Endothelial cell of umbilical vein (primary cell): ENCODE measurements around the gene TEX35. TPM values are rescaled to one million over a fixed set of nuclear protein-coding genes. Genes with fewer than 3 reads are reported as not detected.

Experiments used
- BruUV-seq: library from RNA; stranded (reverse); fragments of 400-500 nt; replicated peaks from 2 replicates; lab custom pipeline; 2021; lab: Mats Ljungman, UMichigan
- CTCF ChIA-PET: fragments of 300-600, 350-600 bp; sonication (Branson Sonifier 250); formaldehyde crosslinking; loops from one replicate; lab custom pipeline; 2021; ENCODE audit warnings: antibody characterized with exemption, inconsistent platforms; lab: Charles Lee
- POLR2A ChIA-PET: fragments of 300-600, 350-600 bp; sonication (Branson Sonifier 250); formaldehyde crosslinking; loops from one replicate; lab custom pipeline; 2021; ENCODE audit warnings: antibody characterized with exemption, inconsistent platforms; lab: Charles Lee
- DNase-seq: peaks from one replicate; pipeline ENCODE4 v3.0.0-alpha.2; 2011; ENCODE audit warnings: low read depth, low spot score
- FAIRE-seq: peaks from 2 replicates; lab custom pipeline; 2011; peaks lifted over from hg19 to GRCh38; lab: Jason Lieb, UNC
- H2AFZ ChIP-seq: 2 replicates; pipeline ENCODE4 v1.6.0; 2012; ENCODE audit warnings: low read depth, low read length, control low read depth, inconsistent platforms
- H3K27ac ChIP-seq: 2 replicates; pipeline ENCODE4 v1.5.1; 2011; ENCODE audit warnings: low read depth, mild to moderate bottlenecking, control low read depth, low read length, moderate library complexity; ENCODE audit not compliant: insufficient read depth
- H3K27me3 ChIP-seq, 2 experiments: 2 replicates each; pipeline versions ENCODE4 v1.6.0 to v1.6.1; 2011; ENCODE audit warnings: low read length in 2 of 2, mixed read lengths in 1 of 2; ENCODE audit not compliant: control insufficient read depth in 2 of 2, insufficient read depth in 2 of 2
- H3K36me3 ChIP-seq, 2 experiments: 2 replicates in 1 of 2; 3 replicates in 1 of 2; pipeline ENCODE4 v1.5.1; 2011; ENCODE audit warnings: low read length in 2 of 2, mild to moderate bottlenecking in 1 of 2, moderate library complexity in 1 of 2; ENCODE audit not compliant: control insufficient read depth in 2 of 2, insufficient read depth in 2 of 2; ENCODE audit errors: extremely low read depth in 1 of 2
- H3K4me1 ChIP-seq: 3 replicates; pipeline ENCODE4 v1.5.1; 2011; ENCODE audit warnings: mild to moderate bottlenecking, low read length; ENCODE audit not compliant: control insufficient read depth, insufficient read depth; ENCODE audit errors: extremely low read depth
- H3K4me2 ChIP-seq: 2 replicates; pipeline ENCODE4 v1.6.1; 2011; ENCODE audit warnings: low read length, control low read depth, mixed read lengths; ENCODE audit not compliant: insufficient read depth
- H3K4me3 ChIP-seq, 3 experiments: fragments of 200-600 bp in 1 of 3; sonication (generic), shearing (Covaris generic) in 1 of 3; replicated peaks in 1 of 3; 2 replicates each; pipeline ENCODE4 v1.5.1; 2011 to 2016; ENCODE audit warnings: control low read depth in 3 of 3, low read length in 3 of 3, mild to moderate bottlenecking in 2 of 3, inconsistent platforms in 1 of 3, low read depth in 1 of 3, moderate library complexity in 1 of 3; ENCODE audit not compliant: insufficient read depth in 1 of 3
- H3K79me2 ChIP-seq: 2 replicates; pipeline ENCODE4 v1.6.0; 2012; ENCODE audit warnings: low read length, inconsistent platforms; ENCODE audit not compliant: control insufficient read depth, insufficient read depth
- H3K9ac ChIP-seq: replicated peaks from 2 replicates; pipeline ENCODE3; 2011; ENCODE audit warnings: low read length, control low read depth; ENCODE audit not compliant: insufficient read depth; ENCODE audit errors: extremely low read depth
- H3K9me1 ChIP-seq: replicated peaks from 3 replicates; pipeline ENCODE4 v1.6.0; 2011; ENCODE audit warnings: mild to moderate bottlenecking, low read length; ENCODE audit not compliant: control insufficient read depth, insufficient read depth; ENCODE audit errors: extremely low read depth
- H3K9me3 ChIP-seq: replicated peaks from 2 replicates; pipeline ENCODE4 v1.5.1; 2012; ENCODE audit warnings: low read length, inconsistent platforms; ENCODE audit not compliant: control insufficient read depth, insufficient read depth
- H4K20me1 ChIP-seq: replicated peaks from 2 replicates; pipeline ENCODE3; 2011; ENCODE audit warnings: mild to moderate bottlenecking, low read length; ENCODE audit not compliant: control insufficient read depth, insufficient read depth; ENCODE audit errors: extremely low read depth
- EZH2 ChIP-seq: IDR thresholded peaks from 2 replicates; pipeline ENCODE4 v1.6.1; 2012; ENCODE audit warnings: borderline replicate concordance, low read depth, mild to moderate bottlenecking, moderate library complexity, low read length, inconsistent platforms; ENCODE audit not compliant: severe bottlenecking
- FOS ChIP-seq: IDR thresholded peaks from 2 replicates; pipeline ENCODE4 v1.6.1; 2011; ENCODE audit warnings: mild to moderate bottlenecking, low read length, moderate library complexity, borderline replicate concordance; ENCODE audit not compliant: insufficient read depth
- GATA2 ChIP-seq: IDR thresholded peaks from 2 replicates; pipeline ENCODE4 v1.7.0; 2011; ENCODE audit warnings: low read depth, mild to moderate bottlenecking, moderate library complexity, mixed read lengths, low read length; ENCODE audit not compliant: insufficient read length, insufficient read depth
- JUN ChIP-seq: IDR thresholded peaks from 2 replicates; pipeline ENCODE4 v1.6.1; 2011; ENCODE audit warnings: borderline replicate concordance, low read depth; ENCODE audit not compliant: insufficient read length, insufficient read depth
- MYC ChIP-seq: IDR thresholded peaks from one replicate; pipeline ENCODE4 v1.6.1; 2011; ENCODE audit warnings: mild to moderate bottlenecking, low read depth, low read length
- POLR2A ChIP-seq: IDR thresholded peaks from 2 replicates; pipeline ENCODE4 v1.6.1; 2012; ENCODE audit warnings: low read depth, mild to moderate bottlenecking, control low read depth, low read length
- POLR2AphosphoS5 ChIP-seq: IDR thresholded peaks from 2 replicates; pipeline ENCODE4 v1.6.1; 2012; ENCODE audit warnings: low read depth, mild to moderate bottlenecking, control low read depth, low read length, moderate library complexity; ENCODE audit not compliant: insufficient read depth
- dilution Hi-C: fragments of 300-500 bp; cut with MboI; formaldehyde crosslinking; loops from one replicate; pipeline ENCODE4 v1.15.0; 2019; ENCODE audit warnings: low sequenced_read_pairs; ENCODE audit not compliant: extremely low pct_ligation_motif_present
- intact Hi-C: fragments of 100-400 bp; cut with micrococcal nuclease; formaldehyde crosslinking; loops from one replicate; pipeline ENCODE4 v1.10.0; 2022
- polyA plus RNA-seq, 4 experiments: library from polyadenylated mRNA; depleted of rRNA in 3 of 4; stranded (reverse) in 3 of 4; unstranded in 1 of 4; fragments of >200 nt; gene quantifications; 2 replicates each; pipeline versions ENCODE4 v1.2.1 to v1.2.3, GENCODE V29; 2011 to 2012; ENCODE audit warnings: missing spikeins in 1 of 4
- total RNA-seq: library from RNA; stranded (reverse); gene quantifications from 2 replicates; pipeline ENCODE4 v1.2.3, GENCODE V29; 2021
- TF ChIP-seq, protein P1 (sequence below): IDR thresholded peaks from 2 replicates; pipeline ENCODE4 v1.6.1; 2011; ENCODE audit not compliant: insufficient read depth, insufficient read length
- TF ChIP-seq, protein P2 (sequence below), 2 donors: IDR thresholded peaks; 1 replicate in 1 of 2; 2 replicates in 1 of 2; pipeline ENCODE4 v1.5.1; 2011; ENCODE audit warnings: low read length in 2 of 2, mild to moderate bottlenecking in 2 of 2, moderate library complexity in 2 of 2, control low read depth in 1 of 2, inconsistent platforms in 1 of 2, low read depth in 1 of 2; ENCODE audit not compliant: insufficient read depth in 1 of 2; ENCODE audit errors: extremely low read depth in 1 of 2

The TEX35 gene
- total and polyA plus RNA-seq, 2 donors (not counting 3 experiments of a cell fraction or from before 2014, with no cell fraction given): not detected

DNA sequence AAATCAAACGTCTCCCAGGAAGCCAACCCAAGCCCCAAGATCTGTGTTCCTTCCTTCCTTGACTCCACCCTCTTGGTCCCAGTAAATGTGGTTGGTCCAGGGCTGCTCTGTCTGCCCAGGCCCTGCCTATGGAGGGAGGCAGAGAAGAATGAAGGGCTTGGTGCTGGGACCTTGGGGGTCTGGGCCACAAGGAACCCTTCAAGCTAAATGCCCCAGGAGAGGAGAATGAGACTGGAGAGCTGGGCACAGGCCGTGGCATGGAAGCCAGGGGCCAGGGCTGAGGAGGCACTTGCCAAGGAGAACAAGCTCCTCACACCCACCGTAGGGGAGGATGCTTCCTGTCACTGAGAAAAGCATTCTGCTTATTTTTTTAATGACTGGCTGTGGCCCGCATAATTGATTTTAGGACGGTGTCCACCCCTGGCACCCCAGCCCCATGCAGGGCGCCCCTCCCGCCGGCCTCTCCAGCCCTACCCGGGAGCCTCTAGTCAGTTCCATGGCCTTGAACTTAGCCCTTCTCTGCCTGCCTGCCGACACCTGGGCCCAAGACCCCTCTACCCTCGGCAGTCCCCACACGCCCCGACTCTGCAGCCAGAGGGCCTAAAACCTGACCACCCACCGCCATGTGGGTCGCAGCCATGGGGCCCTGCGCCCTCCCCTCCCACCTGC is 17.0 kb upstream of the TEX35 start:
- H3K79me2 ChIP-seq: no peaks in the 10 kb centered on the region
- no TSS peak for BruUV-seq
- CTCF ChIA-PET: interaction anchor here (0.5 to 1.9 kb wide), 4 partner anchors 9 to 185 kb away, joined by 3 to 8 read pairs (median 4); no protein-coding TSS in a partner anchor

More for the DNA sequence above, 17.0 kb upstream of the TEX35 start:
- Histone ChIP-seq H3K9me3 (no peaks in the 10 kb centered on the region), H4K20me1 (no peaks in the 10 kb centered on the region), H3K27me3 (no peaks in the 10 kb centered on the region), H3K9ac (no peak overlapping the region), H3K4me2 (no peak overlapping the region), H3K4me1 (no peaks in the 10 kb centered on the region), H3K4me3 (no peak overlapping the region), H2AFZ (no peak overlapping the region), H3K9me1 (no peaks in the 10 kb centered on the region), H3K27ac (no peak overlapping the region), H3K36me3 (no peaks in the 10 kb centered on the region)
- POLR2A ChIA-PET: no interaction called here
- intact Hi-C loops: no loop called here
- FAIRE-seq: no peak
- TF ChIP-seq JUN (no peak), GATA2 (no peak), FOS (no peak), MYC (no peak), EZH2 (no peak), POLR2AphosphoS5 (no peak), POLR2A (no peak)
- TF ChIP-seq, protein P1, sequence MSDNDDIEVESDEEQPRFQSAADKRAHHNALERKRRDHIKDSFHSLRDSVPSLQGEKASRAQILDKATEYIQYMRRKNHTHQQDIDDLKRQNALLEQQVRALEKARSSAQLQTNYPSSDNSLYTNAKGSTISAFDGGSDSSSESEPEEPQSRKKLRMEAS: no peak
- TF ChIP-seq, protein P2, sequence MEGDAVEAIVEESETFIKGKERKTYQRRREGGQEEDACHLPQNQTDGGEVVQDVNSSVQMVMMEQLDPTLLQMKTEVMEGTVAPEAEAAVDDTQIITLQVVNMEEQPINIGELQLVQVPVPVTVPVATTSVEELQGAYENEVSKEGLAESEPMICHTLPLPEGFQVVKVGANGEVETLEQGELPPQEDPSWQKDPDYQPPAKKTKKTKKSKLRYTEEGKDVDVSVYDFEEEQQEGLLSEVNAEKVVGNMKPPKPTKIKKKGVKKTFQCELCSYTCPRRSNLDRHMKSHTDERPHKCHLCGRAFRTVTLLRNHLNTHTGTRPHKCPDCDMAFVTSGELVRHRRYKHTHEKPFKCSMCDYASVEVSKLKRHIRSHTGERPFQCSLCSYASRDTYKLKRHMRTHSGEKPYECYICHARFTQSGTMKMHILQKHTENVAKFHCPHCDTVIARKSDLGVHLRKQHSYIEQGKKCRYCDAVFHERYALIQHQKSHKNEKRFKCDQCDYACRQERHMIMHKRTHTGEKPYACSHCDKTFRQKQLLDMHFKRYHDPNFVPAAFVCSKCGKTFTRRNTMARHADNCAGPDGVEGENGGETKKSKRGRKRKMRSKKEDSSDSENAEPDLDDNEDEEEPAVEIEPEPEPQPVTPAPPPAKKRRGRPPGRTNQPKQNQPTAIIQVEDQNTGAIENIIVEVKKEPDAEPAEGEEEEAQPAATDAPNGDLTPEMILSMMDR (IDR thresholded peaks at IDR 0.05; ENCODE audit: extremely low read depth in 1 of 2, insufficient read depth in 1 of 2, low read depth in 1 of 2, low read length in 2 of 2): no peak
- no peak for DNase-seq
- dilution Hi-C loops: no loop called here
